ENCODE results near the gene INPP5A. TPM values are rescaled to one million over a fixed set of nuclear protein-coding genes. Genes with fewer than 3 reads are reported as not detected.
"Not testable (repeated sequence)": the region's sequence is repeated elsewhere in the genome, so short reads cannot be mapped to it uniquely, and the experiment has no call there.

The INPP5A gene
- polyA plus RNA-seq, 3 donors: 31.5 to 35.4 (median 33.1) TPM

DNA sequence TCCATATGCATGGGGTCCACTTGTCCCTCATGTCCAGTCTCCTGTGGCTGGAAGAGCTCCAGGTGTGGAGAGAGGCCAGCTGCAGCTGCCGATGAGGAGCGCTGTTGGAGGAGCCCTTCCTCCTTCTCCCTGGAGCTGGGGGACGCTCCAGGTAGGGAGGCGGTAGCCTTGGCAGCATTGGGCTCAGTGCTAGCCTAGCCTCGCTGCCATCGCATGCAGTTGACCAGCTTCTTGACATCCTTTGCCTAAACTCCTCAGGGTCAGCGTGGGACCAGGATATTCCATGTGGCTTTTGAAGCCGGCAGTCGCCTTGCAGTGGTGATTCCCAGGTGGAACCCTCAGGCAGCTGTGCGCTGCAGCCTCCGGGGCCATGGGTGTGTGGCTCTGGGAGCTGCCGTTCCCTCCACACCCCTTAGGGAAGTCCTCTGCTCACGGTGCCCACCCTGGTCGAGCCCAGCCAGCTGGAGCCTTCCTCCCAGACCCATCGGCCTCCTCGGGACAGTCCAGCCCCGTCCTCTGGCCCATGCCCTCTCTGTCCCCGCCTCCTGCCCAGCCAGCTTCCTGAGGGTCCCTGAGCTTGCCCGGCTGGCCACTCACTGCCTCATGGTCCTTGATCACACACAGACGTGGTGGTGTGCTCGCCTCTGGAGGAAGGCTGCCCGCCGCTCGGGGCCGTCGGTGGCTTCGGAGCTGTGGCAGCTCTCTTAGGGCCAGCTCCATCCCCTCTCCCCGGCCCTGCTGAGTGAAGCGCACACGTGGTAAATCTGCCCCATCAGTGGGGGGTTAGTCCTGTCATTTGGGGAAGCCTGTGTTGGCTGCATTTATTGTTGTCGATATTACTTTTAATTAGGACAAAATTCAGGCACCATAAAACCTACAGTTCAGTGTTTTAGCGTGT, 21.2 kb downstream of the INPP5A start:
- no peak for DNase-seq

DNA sequence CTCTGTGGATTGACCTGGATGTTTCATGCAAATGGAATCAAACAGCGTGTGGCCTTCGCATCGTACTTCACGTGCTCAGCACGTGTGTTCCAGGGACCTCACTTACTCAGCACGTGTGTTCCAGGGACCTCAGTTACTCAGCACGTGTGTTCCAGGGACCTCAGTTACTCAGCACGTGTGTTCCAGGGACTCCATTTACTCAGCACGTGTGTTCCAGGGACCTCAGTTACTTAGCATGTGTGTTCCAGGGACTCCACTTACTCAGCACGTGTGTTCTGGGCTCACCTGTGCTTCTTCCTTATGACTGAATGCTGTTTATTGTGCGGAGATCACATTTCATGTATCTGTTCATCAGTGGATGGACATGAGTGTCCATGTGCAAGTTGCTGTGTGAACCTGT, 22.0 kb downstream of the INPP5A start:
- no peak for DNase-seq

DNA sequence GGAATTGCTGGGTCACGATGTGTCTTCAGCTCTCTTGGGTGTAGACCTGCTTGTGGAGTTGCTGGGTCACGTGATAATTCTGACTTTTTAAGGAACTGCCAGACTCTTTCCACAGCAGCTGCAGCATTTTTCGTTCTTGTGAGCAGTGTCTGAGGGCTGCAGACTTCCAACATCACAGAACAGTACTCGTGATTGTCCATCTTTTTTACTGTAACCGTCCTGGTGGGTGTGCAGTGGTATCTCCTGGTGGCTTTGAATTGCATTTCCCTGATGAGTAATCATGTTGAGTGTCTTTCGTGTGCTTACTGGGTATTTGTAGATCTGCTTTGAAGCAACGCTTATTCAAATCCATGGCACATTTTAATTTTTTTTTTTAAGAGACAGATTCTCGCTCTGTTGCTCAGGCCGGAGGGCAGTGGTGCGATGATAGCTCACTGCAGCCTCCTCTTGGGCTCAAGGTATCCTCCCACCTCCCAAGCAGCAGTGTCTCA, 22.7 kb downstream of the INPP5A start:
- DNase-seq: no peak

DNA sequence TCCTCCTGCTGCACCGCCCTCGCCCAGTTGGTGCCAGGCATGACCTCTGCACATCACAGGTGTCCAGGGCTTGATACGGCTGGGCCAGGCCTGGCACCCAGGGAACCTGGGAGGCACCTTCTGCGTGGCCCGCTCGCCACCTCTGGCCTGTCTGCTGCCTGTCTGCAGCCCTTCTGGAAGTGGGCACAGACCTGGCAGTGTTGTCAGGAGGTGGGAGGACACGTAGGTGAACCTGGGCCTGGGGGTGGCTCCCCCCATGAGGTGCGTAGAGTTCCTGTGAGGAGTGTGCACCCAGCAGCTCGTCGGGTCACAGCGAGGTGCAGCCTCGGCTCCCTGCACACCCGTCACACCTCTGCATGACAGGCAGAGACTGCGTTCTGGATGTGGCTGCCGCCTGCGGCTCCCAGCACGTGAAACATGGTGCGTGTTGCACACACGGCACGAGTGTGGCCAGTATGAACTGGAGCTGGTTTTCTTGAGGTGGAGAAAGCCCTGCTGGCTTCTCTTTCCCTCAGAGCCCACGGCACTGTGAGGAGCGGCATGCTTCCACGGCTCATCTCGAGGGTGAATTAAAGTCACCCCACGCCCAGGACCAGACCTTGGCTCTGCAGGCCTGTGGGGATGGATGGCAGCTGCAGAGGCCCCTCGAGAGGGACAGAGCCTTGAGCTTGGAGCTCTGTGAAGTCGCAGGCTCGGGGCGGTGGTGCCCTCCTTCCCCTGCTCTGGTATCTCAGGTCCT, 24.8 kb downstream of the INPP5A start:
- no peak for DNase-seq

DNA sequence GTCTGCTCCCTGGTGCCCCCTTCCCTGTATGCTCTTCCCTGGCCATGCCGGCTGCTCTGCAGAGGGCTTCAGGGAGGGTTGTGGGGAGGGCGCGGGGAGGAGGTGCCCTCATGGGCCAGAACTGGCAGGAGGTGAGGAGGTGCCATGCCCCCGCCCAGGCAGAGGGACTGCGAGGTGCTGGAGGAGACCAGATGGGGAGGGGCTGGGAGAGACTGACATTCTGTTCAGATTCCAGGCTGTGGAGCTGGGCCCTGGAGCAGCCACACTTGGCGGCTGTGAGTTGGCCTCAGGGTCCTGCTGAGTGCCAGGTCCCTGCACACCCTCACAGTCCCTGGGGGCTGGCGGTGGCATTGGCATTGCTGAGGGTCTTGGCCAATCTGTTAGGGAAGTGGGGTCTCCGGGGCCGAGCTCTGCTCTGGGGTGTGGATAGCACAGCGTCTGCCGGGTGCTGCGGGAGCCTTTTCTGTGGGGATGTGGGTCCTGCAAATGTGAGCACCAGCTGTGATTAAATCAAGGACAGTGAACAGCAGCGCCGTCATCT, 25.4 kb downstream of the INPP5A start:
- no peak for DNase-seq

DNA sequence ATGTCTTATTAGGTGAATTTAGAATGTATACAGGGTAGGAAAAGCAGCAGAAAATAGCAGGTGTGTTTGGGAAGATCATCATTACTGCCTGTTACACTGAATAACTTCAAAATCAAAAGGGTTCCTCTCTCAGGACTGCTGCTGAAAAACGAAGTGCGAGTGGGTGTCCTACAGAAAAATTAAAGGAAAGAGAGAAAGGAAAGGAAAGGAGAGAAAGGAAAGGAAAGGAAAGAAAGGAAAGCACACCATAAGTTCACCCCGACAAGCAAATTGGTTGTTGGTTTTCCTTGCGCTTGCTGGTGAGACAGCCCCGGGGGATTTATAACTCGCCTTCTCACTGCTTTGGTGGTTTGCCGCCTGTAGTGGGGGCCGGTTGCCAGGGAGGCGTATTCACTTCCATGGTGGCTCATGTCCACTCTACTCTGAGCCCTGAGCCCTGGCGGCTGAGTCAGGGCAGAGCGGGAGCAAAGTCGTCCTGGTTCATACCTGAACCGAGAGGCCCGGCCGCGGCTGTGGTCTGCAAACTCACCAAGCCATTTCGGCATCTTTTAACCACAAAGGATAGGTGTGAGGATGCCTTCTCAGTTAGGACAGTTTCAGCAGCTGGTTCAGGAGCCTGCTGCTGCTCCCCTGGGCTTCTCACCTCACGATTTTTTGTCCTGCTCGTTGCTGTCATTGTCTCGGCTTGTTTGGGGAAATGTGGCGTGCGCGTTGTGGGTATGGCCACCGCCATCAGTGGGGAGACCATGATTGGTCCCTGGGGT, 26.1 kb downstream of the INPP5A start:
- no peak for DNase-seq

DNA sequence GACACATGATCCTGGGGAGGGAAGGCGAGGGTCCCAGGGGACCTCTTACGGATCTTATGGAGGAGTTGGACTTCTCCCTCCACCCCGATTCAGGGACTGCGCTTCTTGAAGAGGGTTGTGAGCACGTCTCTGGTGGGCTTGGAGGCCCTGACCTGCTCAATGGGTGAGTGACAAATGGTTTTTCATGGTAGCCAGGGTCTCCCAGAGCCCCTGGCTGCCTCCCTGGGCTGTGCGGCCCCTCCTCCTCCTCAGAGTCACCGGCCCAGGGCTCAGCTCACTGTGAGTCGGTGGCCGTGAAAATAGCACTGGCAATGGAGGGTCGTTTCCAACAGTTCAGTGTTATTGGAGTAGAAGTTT, 26.6 kb downstream of the INPP5A start:
- no peak for DNase-seq

DNA sequence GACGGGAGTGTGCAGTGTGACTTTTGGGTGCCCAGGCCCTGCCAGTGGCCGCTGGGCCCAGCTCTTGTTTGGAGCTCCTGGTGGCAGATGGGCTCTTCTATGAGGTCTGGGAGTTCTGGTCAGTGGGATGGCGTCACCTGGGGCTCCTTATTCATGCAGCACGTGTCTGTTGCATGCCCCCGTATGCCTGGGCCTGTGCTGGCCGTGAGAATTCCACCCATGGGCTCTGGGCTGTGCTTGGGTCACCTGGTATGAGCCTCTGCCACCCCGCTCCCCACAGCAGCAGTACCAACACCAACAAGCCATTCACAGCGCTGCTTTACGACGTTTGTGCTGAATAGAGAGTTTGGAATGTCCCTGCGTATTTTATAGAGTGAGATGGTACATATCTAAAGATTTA, 27.1 kb downstream of the INPP5A start:
- DNase-seq: no peak

DNA sequence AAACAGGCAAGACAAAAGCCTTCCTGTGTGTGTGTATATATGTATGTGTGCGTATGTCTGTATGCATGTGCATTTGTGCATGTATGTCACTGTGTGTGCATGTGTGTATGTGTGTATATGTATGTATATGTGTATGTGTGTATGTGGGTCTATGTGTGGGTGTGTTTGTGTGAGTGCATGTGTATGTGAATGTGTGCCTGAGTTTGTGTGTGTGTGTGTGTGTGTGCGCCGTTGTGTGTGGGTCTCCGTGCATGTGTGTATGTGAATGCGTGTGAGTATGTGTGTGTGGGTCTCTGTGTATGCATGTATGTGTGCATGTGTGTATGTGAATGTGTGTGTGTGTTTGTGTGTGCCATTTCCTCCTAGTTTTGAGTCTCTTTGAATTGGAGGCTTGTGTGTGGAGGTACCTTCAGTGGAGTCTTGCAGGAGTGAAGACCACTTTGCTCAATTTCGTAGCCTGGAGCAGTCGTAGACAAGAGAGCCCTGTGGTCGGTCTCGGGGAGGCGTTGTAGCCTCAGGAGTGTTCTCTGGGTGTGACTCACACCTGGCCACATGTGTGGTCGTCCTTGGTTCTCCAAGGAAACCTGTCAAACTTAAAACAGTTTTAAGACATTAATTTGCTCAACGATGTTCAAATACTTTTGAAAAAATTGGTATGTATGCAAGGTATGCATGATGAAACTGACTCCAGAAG, 28.1 kb downstream of the INPP5A start:
- no peak for DNase-seq

DNA sequence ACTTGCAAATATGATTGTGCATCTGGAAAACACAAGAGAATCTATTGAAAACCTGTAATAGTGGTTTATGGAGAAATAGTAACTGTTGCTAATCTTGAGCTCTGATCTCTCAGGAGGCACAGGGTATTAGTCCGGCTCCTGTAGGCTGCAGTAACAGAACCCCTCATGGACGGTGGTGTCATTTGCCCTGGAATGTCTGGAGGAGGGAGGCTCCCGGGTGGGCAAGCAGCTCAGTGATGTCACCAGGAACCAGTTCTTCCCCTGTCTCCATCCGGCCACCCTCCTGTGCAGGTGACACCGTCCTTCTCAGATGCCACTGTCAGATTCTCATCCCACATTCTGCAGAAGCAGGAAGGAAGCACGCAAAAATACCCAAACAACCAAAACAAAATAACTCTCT, 29.3 kb downstream of the INPP5A start:
- DNase-seq: peak; percentile 60

DNA sequence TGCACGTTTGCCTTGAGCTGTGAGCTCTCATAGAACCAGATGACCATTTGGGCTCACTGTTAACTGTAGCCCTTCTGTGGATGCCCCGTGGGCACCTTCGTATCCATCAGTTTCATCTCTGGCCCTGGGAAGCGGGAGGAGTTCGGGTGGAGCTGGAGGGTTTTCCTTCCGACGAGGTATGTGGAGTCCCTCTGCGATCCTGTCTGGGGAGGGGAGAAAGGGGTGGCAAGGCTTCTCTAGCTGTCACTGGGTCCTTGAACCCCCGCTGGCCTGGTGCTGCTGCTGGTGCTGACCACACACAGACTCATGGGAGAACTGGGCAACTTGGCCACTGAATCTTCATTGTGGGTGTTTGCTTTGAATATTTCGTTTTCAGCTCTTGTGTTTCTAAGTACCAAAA, 32.7 kb downstream of the INPP5A start:
- DNase-seq: no peak

DNA sequence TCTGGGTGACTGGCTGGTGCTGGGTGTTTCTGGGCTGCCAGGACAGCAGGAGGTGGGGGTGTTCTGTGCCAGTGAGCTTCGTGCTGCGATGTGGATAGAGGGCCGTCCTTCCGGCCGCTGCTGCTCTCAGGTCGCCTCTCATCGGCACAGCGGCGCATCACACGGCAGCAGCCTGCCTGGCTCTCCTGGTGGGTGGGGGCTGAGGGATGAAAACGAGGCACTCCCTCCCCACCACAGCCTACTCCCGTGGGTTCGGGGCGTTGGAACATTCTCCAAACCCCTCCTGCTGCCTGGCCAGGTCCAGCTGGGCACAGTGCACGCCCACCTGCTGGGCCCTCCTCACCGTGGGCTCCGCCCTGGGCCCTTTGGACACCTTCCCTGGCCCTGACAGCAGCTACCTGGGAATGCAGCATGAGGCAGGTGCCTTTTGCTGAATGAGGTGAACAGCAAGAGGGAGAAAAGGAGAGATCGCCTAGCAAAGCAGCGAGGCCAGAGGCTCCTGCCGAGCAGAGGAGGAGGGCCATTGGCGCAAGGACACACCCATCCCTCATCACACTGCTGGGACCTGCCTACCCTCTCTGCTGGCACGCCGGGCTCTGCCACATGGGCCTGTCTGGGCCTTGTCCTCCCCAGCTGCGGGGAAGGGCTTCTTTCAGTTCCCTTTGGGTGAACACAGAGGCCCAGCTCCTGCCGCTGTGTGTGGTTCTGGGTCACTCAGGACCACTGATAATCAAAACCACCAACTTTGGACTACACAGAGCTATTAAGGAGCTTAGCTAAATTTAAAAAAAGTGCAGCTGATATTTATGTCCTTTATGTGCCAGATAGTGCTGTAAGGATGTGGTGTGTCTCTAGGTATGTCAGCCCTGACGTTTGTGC, 33.4 kb downstream of the INPP5A start:
- DNase-seq: no peak

DNA sequence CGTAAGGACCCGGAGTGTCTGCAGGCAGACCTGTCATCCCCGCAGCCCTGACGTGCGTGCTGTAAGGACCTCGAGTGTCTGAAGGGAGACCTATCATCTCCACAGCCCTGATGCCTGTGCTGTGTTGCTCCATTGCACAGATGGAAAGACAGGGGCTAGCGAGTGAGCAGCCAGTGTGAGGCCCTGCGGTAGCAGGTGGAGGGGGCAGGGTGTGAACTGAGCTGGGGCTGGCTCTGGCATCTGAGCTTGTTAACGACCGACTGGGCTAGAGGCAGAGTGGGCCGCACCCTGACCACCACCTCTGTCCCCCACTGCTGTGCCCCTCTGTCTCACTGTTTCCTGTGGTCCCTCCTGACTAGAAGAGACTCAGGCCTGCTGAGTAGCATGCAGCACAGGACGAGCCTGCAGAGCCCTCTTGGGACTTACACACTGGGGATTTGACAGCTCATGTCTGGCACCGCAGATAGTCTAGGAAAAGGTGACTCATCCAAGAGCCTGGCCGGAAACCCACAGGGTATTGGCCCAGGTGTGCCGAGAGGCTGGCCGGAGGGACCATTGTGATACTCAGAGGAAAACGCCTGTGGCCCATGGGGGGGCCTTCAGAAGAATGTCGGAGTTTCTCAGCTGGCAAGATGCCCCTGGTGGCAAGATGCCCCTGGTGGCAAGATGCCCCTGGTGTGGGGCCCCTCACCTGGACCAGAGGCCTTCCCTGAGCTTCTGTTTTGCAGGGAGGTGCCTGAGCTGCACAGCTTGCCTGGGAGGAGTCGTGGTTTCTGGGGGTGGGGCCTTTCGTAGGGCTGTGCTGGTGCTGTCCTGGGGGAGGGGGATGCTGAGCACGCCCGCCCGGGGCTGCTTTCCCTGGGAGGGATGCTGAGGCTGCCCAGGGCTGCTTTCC, 34.3 kb downstream of the INPP5A start:
- DNase-seq: no peak

DNA sequence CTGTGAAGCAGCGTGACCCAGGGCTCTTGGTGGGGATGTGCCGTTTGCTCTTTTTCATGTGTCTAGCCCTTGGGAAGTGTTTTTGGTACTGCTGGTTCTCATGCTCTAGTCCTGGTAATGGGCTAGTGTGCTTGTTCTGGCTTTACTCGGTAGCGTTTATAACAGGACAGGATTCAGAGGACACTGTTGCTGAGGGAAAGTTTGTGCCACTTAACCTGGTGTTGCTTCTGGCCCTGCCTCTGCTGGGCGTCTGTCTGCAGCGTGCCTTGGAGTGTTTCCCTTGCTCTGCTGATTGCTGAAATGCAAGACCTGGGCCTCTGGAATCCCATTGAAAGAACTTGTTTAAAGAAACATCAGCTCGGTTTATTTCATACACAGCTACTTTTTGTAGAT, 35.0 kb downstream of the INPP5A start:
- DNase-seq: no peak

DNA sequence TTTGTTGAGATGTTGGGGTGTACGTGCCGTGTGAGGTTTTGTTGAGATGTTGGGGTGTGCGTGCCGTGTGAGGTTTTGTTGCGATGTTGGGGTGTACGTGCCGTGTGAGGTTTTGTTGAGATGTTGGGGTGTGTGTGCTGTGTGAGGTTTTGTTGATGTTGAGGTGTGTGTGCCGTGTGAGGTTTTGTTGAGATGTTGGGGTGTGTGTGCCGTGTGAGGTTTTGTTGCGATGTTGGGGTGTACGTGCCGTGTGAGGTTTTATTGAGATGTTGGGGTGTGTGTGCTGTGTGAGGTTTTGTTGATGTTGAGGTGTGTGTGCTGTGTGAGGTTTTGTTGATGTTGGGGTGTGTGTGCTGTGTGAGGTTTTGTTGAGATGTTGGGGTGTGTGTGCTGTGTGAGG, 35.4 kb downstream of the INPP5A start:
- not testable (repeated sequence) for DNase-seq

DNA sequence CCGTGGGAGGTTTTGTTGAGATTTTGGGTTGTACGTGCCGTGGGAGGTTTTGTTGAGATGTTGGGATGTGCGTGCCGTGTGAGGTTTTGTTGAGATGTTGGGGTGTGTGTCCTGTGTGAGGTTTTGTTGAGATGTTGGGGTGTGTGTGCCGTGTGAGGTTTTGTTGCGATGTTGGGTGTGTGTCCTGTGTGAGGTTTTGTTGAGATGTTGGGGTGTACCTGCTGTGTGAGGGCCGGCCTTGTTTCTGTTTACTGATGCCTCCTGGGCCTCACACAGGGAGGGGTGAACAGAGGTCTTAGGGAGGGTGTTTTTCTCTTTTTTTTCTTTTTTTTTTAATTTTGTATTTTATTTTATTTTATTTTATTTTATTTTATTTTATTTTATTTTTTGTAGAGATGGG, 36.7 kb downstream of the INPP5A start:
- no peak for DNase-seq

DNA sequence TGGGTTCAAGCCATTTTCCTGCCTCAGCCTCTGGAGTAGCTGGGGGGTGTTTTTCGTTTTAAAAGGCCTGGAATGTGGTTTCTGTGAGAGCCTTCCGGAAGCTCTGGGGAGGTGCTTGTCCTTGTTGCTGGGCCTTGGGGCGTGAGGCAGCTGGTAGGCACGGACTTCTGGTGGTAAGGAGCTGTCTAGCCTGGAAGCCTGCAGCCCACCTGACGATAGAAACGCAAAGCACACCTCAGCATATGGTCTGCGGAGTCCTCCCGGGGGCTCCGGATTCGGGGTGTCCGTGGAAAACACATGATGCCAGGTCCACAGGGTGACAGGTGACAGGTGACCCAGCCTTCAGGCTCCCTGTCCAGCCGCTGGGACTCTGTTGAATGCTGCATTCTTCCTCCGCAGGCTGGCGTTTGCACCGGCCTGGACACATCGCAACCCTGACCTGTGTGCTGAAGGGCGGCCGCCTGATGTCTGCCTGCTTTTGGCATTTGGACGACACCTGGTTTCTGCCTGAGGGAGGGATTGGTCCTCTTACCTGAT, 37.3 kb downstream of the INPP5A start:
- DNase-seq: no peak

DNA sequence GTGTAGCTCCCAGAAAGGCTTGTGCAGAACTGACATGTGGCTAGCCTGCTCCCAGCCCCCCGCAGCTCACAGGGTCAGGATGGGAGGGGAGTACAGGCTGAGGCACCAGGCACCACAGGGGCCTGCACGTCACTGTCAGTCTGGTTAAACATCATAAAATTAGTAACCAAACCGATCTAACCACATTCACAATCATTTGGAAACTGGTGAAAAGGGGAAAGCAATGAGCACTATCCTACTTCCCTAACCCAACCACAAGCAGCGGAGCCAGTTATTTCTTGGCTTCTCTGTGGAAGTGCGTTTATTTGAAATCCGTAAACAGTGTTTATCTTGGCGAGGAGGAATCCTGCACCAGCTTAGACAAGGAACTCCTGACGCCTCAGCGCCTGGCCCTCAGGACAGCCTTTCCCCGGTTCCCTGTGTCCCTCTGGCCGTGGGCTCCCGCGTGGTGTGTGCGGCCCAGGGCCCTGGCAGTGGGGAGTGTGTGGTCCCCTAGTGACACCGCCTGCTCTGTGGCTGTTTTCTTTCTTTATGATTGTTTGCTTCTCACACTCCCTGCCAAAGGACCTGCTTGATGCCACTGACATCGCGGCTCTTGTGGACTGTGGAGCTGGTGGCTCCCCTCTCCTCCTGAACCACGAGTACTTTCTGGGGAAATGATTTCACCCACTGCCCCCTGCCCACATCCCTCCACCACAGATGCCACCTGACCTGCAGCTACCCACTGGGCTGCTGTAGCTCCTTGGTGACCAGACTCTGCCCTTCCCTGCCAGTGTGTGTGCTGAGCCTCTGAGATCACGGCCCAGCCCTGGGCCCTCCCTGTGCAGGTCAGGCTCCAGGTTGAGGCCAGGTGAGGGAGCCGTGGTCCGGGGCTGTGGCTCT, 38.0 kb downstream of the INPP5A start:
- peak; percentile 60 for DNase-seq
